ENCODE measurements around the gene STK35. TPM values are rescaled to one million over a fixed set of nuclear protein-coding genes. Genes with fewer than 3 reads are reported as not detected.
"Not testable (repeated sequence)": the region's sequence is repeated elsewhere in the genome, so short reads cannot be mapped to it uniquely, and the experiment has no call there.

STK35 gene
- total and polyA plus RNA-seq, 4 donors = 9.4 to 13.4 (median 12.1) TPM

- no peaks in the 10 kb centered on the region for H3K9me3 ChIP-seq (ENCODE audit: control insufficient read depth, insufficient read depth, low read length)
- no peak overlapping the region for H3K27ac ChIP-seq (ENCODE audit: low read depth, low read length)
- no peaks in the 10 kb centered on the region for H3K27me3 ChIP-seq (ENCODE audit: control insufficient read depth, insufficient read depth, low read length)
- no peaks in the 10 kb centered on the region for H3K4me1 ChIP-seq (ENCODE audit: control insufficient read depth, insufficient read depth, low read length)
- WGBS (ENCODE audit: insufficient coverage) = 93% methylated on average over 7 of the region's 7 CpGs
- no peak for DNase-seq (ENCODE audit: low read depth in 4 of 6, low spot score in 6 of 6)
- no peak overlapping the region for H3K4me3 ChIP-seq (ENCODE audit: low read depth, low read length)
- H3K36me3 ChIP-seq (ENCODE audit: control insufficient read depth, insufficient read depth, low read length) = no peaks in the 10 kb centered on the region
Observed at GRCh38 chr20:2164421-2164820, 62.8 kb downstream of the STK35 start.

GRCh38 chr20:2164966-2165365 is 63.3 kb downstream of the STK35 start:
- H3K9me3 ChIP-seq (ENCODE audit: control insufficient read depth, insufficient read depth, low read length) = no peaks in the 10 kb centered on the region
- DNase-seq (ENCODE audit: low read depth in 4 of 6, low spot score in 6 of 6) = no peak
- no peak overlapping the region for H3K27ac ChIP-seq (ENCODE audit: low read depth, low read length)
- H3K36me3 ChIP-seq (ENCODE audit: control insufficient read depth, insufficient read depth, low read length) = no peaks in the 10 kb centered on the region
- H3K27me3 ChIP-seq (ENCODE audit: control insufficient read depth, insufficient read depth, low read length) = no peaks in the 10 kb centered on the region
- whole genome bisulfite sequencing (ENCODE audit: insufficient coverage) = 66% methylated on average over 14 of the region's 16 CpGs
- H3K4me1 ChIP-seq (ENCODE audit: control insufficient read depth, insufficient read depth, low read length) = no peaks in the 10 kb centered on the region
- no peak overlapping the region for H3K4me3 ChIP-seq (ENCODE audit: low read depth, low read length)

- DNase-seq (ENCODE audit: low read depth in 4 of 6, low spot score in 6 of 6) = no peak
- Histone ChIP-seq H3K36me3 (ENCODE audit: control insufficient read depth, insufficient read depth, low read length) (no peaks in the 10 kb centered on the region), H3K27me3 (ENCODE audit: control insufficient read depth, insufficient read depth, low read length) (no peaks in the 10 kb centered on the region), H3K9me3 (ENCODE audit: control insufficient read depth, insufficient read depth, low read length) (no peaks in the 10 kb centered on the region), H3K27ac (ENCODE audit: low read depth, low read length) (no peak overlapping the region), H3K4me1 (ENCODE audit: control insufficient read depth, insufficient read depth, low read length) (no peaks in the 10 kb centered on the region), H3K4me3 (ENCODE audit: low read depth, low read length) (no peak overlapping the region)
- WGBS (ENCODE audit: insufficient coverage) = 94% methylated on average over 9 of the region's 10 CpGs
Observed at GRCh38 chr20:2165871-2166270, 64.2 kb downstream of the STK35 start.

GRCh38 chr20:2167112-2167511 is 65.5 kb downstream of the STK35 start:
- 88% methylated on average over 2 of the region's 5 CpGs for WGBS (ENCODE audit: insufficient coverage)
- Histone ChIP-seq H3K4me3 (ENCODE audit: low read depth, low read length) (no peak overlapping the region), H3K27ac (ENCODE audit: low read depth, low read length) (no peak overlapping the region), H3K36me3 (ENCODE audit: control insufficient read depth, insufficient read depth, low read length) (no peaks in the 10 kb centered on the region), H3K4me1 (ENCODE audit: control insufficient read depth, insufficient read depth, low read length) (no peaks in the 10 kb centered on the region), H3K9me3 (ENCODE audit: control insufficient read depth, insufficient read depth, low read length) (no peaks in the 10 kb centered on the region), H3K27me3 (ENCODE audit: control insufficient read depth, insufficient read depth, low read length) (no peaks in the 10 kb centered on the region)
- no peak for DNase-seq (ENCODE audit: low read depth in 4 of 6, low spot score in 6 of 6)

GRCh38 chr20:2168946-2169345 is 67.3 kb downstream of the STK35 start:
- Histone ChIP-seq H3K36me3 (ENCODE audit: control insufficient read depth, insufficient read depth, low read length) (no peaks in the 10 kb centered on the region), H3K4me1 (ENCODE audit: control insufficient read depth, insufficient read depth, low read length) (no peaks in the 10 kb centered on the region), H3K27ac (ENCODE audit: low read depth, low read length) (no peak overlapping the region), H3K9me3 (ENCODE audit: control insufficient read depth, insufficient read depth, low read length) (no peaks in the 10 kb centered on the region), H3K27me3 (ENCODE audit: control insufficient read depth, insufficient read depth, low read length) (no peaks in the 10 kb centered on the region), H3K4me3 (ENCODE audit: low read depth, low read length) (no peak overlapping the region)
- 74% methylated on average over 12 of the region's 12 CpGs for whole genome bisulfite sequencing (ENCODE audit: insufficient coverage)
- DNase-seq (ENCODE audit: low read depth in 4 of 6, low spot score in 6 of 6) = no peak

- no peak overlapping the region for H3K27ac ChIP-seq (ENCODE audit: low read depth, low read length)
- H3K4me1 ChIP-seq (ENCODE audit: control insufficient read depth, insufficient read depth, low read length) = no peaks in the 10 kb centered on the region
- WGBS (ENCODE audit: insufficient coverage) = 96% methylated on average over 9 of the region's 12 CpGs
- no peaks in the 10 kb centered on the region for H3K27me3 ChIP-seq (ENCODE audit: control insufficient read depth, insufficient read depth, low read length)
- H3K36me3 ChIP-seq (ENCODE audit: control insufficient read depth, insufficient read depth, low read length) = no peaks in the 10 kb centered on the region
- DNase-seq (ENCODE audit: low read depth in 4 of 6, low spot score in 6 of 6) = no peak
- H3K9me3 ChIP-seq (ENCODE audit: control insufficient read depth, insufficient read depth, low read length) = no peaks in the 10 kb centered on the region
- H3K4me3 ChIP-seq (ENCODE audit: low read depth, low read length) = no peak overlapping the region
Observed at GRCh38 chr20:2169456-2170088, 67.9 kb downstream of the STK35 start.

GRCh38 chr20:2170404-2170803 is 68.8 kb downstream of the STK35 start:
- no peak for DNase-seq (ENCODE audit: low read depth in 4 of 6, low spot score in 6 of 6)
- Histone ChIP-seq H3K27me3 (ENCODE audit: control insufficient read depth, insufficient read depth, low read length) (no peaks in the 10 kb centered on the region), H3K4me1 (ENCODE audit: control insufficient read depth, insufficient read depth, low read length) (no peaks in the 10 kb centered on the region), H3K4me3 (ENCODE audit: low read depth, low read length) (no peak overlapping the region), H3K36me3 (ENCODE audit: control insufficient read depth, insufficient read depth, low read length) (no peaks in the 10 kb centered on the region), H3K9me3 (ENCODE audit: control insufficient read depth, insufficient read depth, low read length) (no peaks in the 10 kb centered on the region), H3K27ac (ENCODE audit: low read depth, low read length) (no peak overlapping the region)
- WGBS (ENCODE audit: insufficient coverage) = 100% methylated on average over 1 of the region's 3 CpGs

GRCh38 chr20:2171266-2171790 is 69.7 kb downstream of the STK35 start:
- H3K4me1 ChIP-seq (ENCODE audit: control insufficient read depth, insufficient read depth, low read length) = no peaks in the 10 kb centered on the region
- no peaks in the 10 kb centered on the region for H3K36me3 ChIP-seq (ENCODE audit: control insufficient read depth, insufficient read depth, low read length)
- DNase-seq (ENCODE audit: low read depth in 4 of 6, low spot score in 6 of 6) = no peak
- no peak overlapping the region for H3K4me3 ChIP-seq (ENCODE audit: low read depth, low read length)
- 81% methylated on average over 10 of the region's 10 CpGs for WGBS (ENCODE audit: insufficient coverage)
- H3K27ac ChIP-seq (ENCODE audit: low read depth, low read length) = no peak overlapping the region
- no peaks in the 10 kb centered on the region for H3K27me3 ChIP-seq (ENCODE audit: control insufficient read depth, insufficient read depth, low read length)
- no peaks in the 10 kb centered on the region for H3K9me3 ChIP-seq (ENCODE audit: control insufficient read depth, insufficient read depth, low read length)

GRCh38 chr20:2171840-2172239 is 70.2 kb downstream of the STK35 start:
- H3K4me3 ChIP-seq (ENCODE audit: low read depth, low read length); H3K27me3 ChIP-seq (ENCODE audit: control insufficient read depth, insufficient read depth, low read length); H3K9me3 ChIP-seq (ENCODE audit: control insufficient read depth, insufficient read depth, low read length); H3K4me1 ChIP-seq (ENCODE audit: control insufficient read depth, insufficient read depth, low read length); H3K36me3 ChIP-seq (ENCODE audit: control insufficient read depth, insufficient read depth, low read length); H3K27ac ChIP-seq (ENCODE audit: low read depth, low read length); DNase-seq (ENCODE audit: low read depth in 4 of 6, low spot score in 6 of 6): not testable (repeated sequence)
- WGBS (ENCODE audit: insufficient coverage) = 89% methylated on average over 3 of the region's 6 CpGs
